NCI-H2029 treated with DMSO at 0.1 percent for 48 hours (cell line): ENCODE results near the gene TACC3.

Source experiments
- DNase-seq: peaks from one replicate; lab custom pipeline; 2025; lab: John Stamatoyannopoulos, UW

The TACC3 gene

GRCh38 chr4:1703867-1704266 is 17.5 kb upstream of the TACC3 start:
- no peak for DNase-seq

GRCh38 chr4:1705732-1706131 is 15.6 kb upstream of the TACC3 start:
- no peak for DNase-seq

- no peak for DNase-seq
Measured at GRCh38 chr4:1706358-1706757, 15.0 kb upstream of the TACC3 start.

- no peak for DNase-seq
Measured at GRCh38 chr4:1708581-1708980, 12.7 kb upstream of the TACC3 start.

GRCh38 chr4:1711055-1711570 is 10.2 kb upstream of the TACC3 start:
- DNase-seq: no peak

GRCh38 chr4:1711571-1712215 is 9.6 kb upstream of the TACC3 start:
- no peak for DNase-seq

GRCh38 chr4:1712216-1713002 is 8.9 kb upstream of the TACC3 start, which contains the start of gene SLBP:
Gene SLBP, minus strand, starts transcription at chr4:1712319. Its CDS starts 131 bp downstream, at chr4:1712188.
- DNase-seq: peak; percentile 91

- DNase-seq: no peak
Measured at GRCh38 chr4:1713003-1713851, 8.1 kb upstream of the TACC3 start.

GRCh38 chr4:1714303-1715001 is 6.9 kb upstream of the TACC3 start:
- DNase-seq: no peak

- no peak for DNase-seq
Measured at GRCh38 chr4:1715002-1715758, 6.1 kb upstream of the TACC3 start.

- no peak for DNase-seq
Measured at GRCh38 chr4:1716065-1716945, 5.0 kb upstream of the TACC3 start.

- DNase-seq: no peak
Measured at GRCh38 chr4:1717129-1718094, 3.9 kb upstream of the TACC3 start.

- DNase-seq: no peak
Measured at GRCh38 chr4:1718095-1718850, 3.0 kb upstream of the TACC3 start.

- no peak for DNase-seq
Measured at GRCh38 chr4:1720163-1720983, 948 bp upstream of the TACC3 start.

- no peak for DNase-seq
Measured at GRCh38 chr4:1721666-1722550, 587 bp downstream of the TACC3 start.

GRCh38 chr4:1722551-1723118 is 1.3 kb downstream of the TACC3 start:
- no peak for DNase-seq
